ENCODE measurements around the gene TNFRSF19.

GRCh38 chr13:23673354-23673753 lies 103.1 kb downstream of the TNFRSF19 start:
- TF ChIP-seq CTCF (IDR thresholded peaks at IDR 0.05) (no peak), POLR2A (IDR thresholded peaks at IDR 0.05) (no peak)

All from stomach (tissue), 4 donors.